GM12891 (cell line): Measurements from ENCODE around the gene MRPL28.

Experiments
- POLR2A ChIP-seq: IDR thresholded peaks from 2 replicates; pipeline ENCODE4 v1.6.1; 2011; ENCODE audit warnings: low read depth, low read length, control low read depth
- POLR2AphosphoS5 ChIP-seq: IDR thresholded peaks from 2 replicates; pipeline ENCODE4 v1.6.1; 2011; ENCODE audit warnings: low read depth, low read length, control low read depth
- POU2F2 ChIP-seq: IDR thresholded peaks from 2 replicates; pipeline ENCODE4 v1.6.1; 2011; ENCODE audit warnings: low read depth, mild to moderate bottlenecking, control low read depth, low read length, moderate library complexity
- SPI1 ChIP-seq: IDR thresholded peaks from 2 replicates; pipeline ENCODE4 v1.6.1; 2011; ENCODE audit warnings: low read depth, low read length, control low read depth
- TAF1 ChIP-seq: IDR thresholded peaks from 2 replicates; pipeline ENCODE4 v1.6.1; 2011; ENCODE audit warnings: low read depth, low read length, control low read depth

GRCh38 chr16:363766-364490 lies 6.4 kb downstream of the MRPL28 start:
- TF ChIP-seq POLR2AphosphoS5 (no peak), POU2F2 (no peak), POLR2A (no peak), TAF1 (no peak), SPI1 (no peak)
